Measurements from ENCODE around the gene C22orf23. TPM values are rescaled to one million over a fixed set of nuclear protein-coding genes. Genes with fewer than 3 reads are reported as not detected.

The C22orf23 gene
- total and polyA plus RNA-seq, 10 of the 15 experiments (the other 5 are each of a cell fraction or from before 2014, with no cell fraction given) = 0.04 to 0.38 (median 0.11) TPM; not detected in 5

- DNase-seq (ENCODE audit: low read depth, low spot score) = no peak
- BruUV-seq (replicated peaks) = no TSS peak
- Histone ChIP-seq H3K9me3 (replicated peaks; ENCODE audit: control insufficient read depth, insufficient read depth, low read length) (no peaks in the 10 kb centered on the region), H3K4me1 (ENCODE audit: control insufficient read depth, insufficient read depth, low read length) (peaks cover 10% of the 10 kb centered on the region), H3K9ac (ENCODE audit: control insufficient read depth, insufficient read depth, low read length) (no peak overlapping the region), H4K20me1 (ENCODE audit: control insufficient read depth, insufficient read depth) (no peaks in the 10 kb centered on the region), H3K27ac (ENCODE audit: control insufficient read depth, insufficient read depth) (no peak overlapping the region), H3K36me3 (ENCODE audit: control insufficient read depth in 2 of 2, insufficient read depth in 2 of 2, low read length in 1 of 2) (peaks cover 0 to 6% of the 10 kb centered on the region in 2 experiments; a peak in 3 of 4 replicates), H3K4me2 (ENCODE audit: control insufficient read depth, insufficient read depth) (no peak overlapping the region), H3K4me3 (no peak overlapping the region), H2AFZ (ENCODE audit: control insufficient read depth, low read depth, low read length) (no peak overlapping the region), H3K79me2 (ENCODE audit: control insufficient read depth, insufficient read depth, low read length) (no peaks in the 10 kb centered on the region), H3K27me3 (replicated peaks in 1 of 2; ENCODE audit: control insufficient read depth in 2 of 2, insufficient read depth in 2 of 2, low read length in 1 of 2) (no peaks in the 10 kb centered on the region)
- TF ChIP-seq KLF5 (IDR thresholded peaks at IDR 0.05; ENCODE audit: partially characterized antibody) (no peak), ZSCAN29 (IDR thresholded peaks at IDR 0.05) (no peak), PAX8 (IDR thresholded peaks at IDR 0.05) (no peak)
- 47% methylated on average over 6 of the region's 6 CpGs for WGBS (ENCODE audit: insufficient coverage, insufficient replicate concordance, low lambda C conversion rate, missing lambda C conversion rate)
- no peak for FAIRE-seq
- SMC1A ChIA-PET (ENCODE audit: uncharacterized antibody, unreplicated experiment) = interaction anchor here (0.8 to 1.0 kb wide), 2 partner anchors 34 to 75 kb away, joined by 3 to 4 read pairs; no protein-coding TSS in a partner anchor
- POLR2A ChIA-PET = no interaction called here
- intact Hi-C loops (cut with micrococcal nuclease; ENCODE audit: unreplicated experiment) (loop anchor here (5.0 to 10.0 kb wide), 3 partner anchors 45 to 397 kb away; no protein-coding TSS in a partner anchor), in situ Hi-C loops (cut with MboI) (no loop called here)
- CTCF ChIA-PET = interaction anchor here (0.8 to 3.3 kb wide), 10 partner anchors 20 to 123 kb away, joined by 3 to 13 read pairs (median 4); partner anchors contain the start of gene MICALL1
- ATAC-seq = no peak
- RAD21 ChIA-PET (ENCODE audit: unreplicated experiment) = interaction anchor here (1.0 kb wide), 1 partner anchor 114 kb away, joined by 3 read pairs; no protein-coding TSS in a partner anchor
Measured at GRCh38 chr22:37931893-37932389, 21.5 kb downstream of the C22orf23 start.

- no peak for FAIRE-seq
- Histone ChIP-seq H3K36me3 (ENCODE audit: control insufficient read depth in 2 of 2, insufficient read depth in 2 of 2, low read length in 1 of 2) (peaks cover 0 to 9% of the 10 kb centered on the region in 2 experiments; a peak in 3 of 4 replicates), H3K4me2 (ENCODE audit: control insufficient read depth, insufficient read depth) (no peak overlapping the region), H3K9ac (ENCODE audit: control insufficient read depth, insufficient read depth, low read length) (no peak overlapping the region), H3K27me3 (replicated peaks in 1 of 2; ENCODE audit: control insufficient read depth in 2 of 2, insufficient read depth in 2 of 2, low read length in 1 of 2) (no peaks in the 10 kb centered on the region), H4K20me1 (ENCODE audit: control insufficient read depth, insufficient read depth) (no peaks in the 10 kb centered on the region), H3K79me2 (ENCODE audit: control insufficient read depth, insufficient read depth, low read length) (no peaks in the 10 kb centered on the region), H3K4me3 (no peak overlapping the region), H3K27ac (ENCODE audit: control insufficient read depth, insufficient read depth) (no peak overlapping the region), H3K4me1 (ENCODE audit: control insufficient read depth, insufficient read depth, low read length) (peaks cover 10% of the 10 kb centered on the region), H3K9me3 (replicated peaks; ENCODE audit: control insufficient read depth, insufficient read depth, low read length) (no peaks in the 10 kb centered on the region), H2AFZ (ENCODE audit: control insufficient read depth, low read depth, low read length) (no peak overlapping the region)
- ChIA-PET CTCF (interaction anchor here (0.6 to 1.9 kb wide), 7 partner anchors 21 to 114 kb away, joined by 3 to 9 read pairs (median 5); no protein-coding TSS in a partner anchor), POLR2A (interaction anchor here (0.6 kb wide), 1 partner anchor 12 kb away, joined by 3 read pairs; no protein-coding TSS in a partner anchor), SMC1A (ENCODE audit: uncharacterized antibody, unreplicated experiment) (interaction anchor here (0.8 to 1.4 kb wide), 2 partner anchors 35 to 74 kb away, joined by 3 to 4 read pairs; no protein-coding TSS in a partner anchor), RAD21 (ENCODE audit: unreplicated experiment) (no interaction called here)
- no peak; the same call in 2 of the 3 replicates for ATAC-seq
- 50% methylated on average over 2 of the region's 2 CpGs for WGBS (ENCODE audit: insufficient coverage, insufficient replicate concordance, low lambda C conversion rate, missing lambda C conversion rate)
- no TSS peak for BruUV-seq (replicated peaks)
- in situ Hi-C loops (cut with MboI) = no loop called here
- no peak for DNase-seq (ENCODE audit: low read depth, low spot score)
- intact Hi-C loops (cut with micrococcal nuclease; ENCODE audit: unreplicated experiment) = loop anchor here (5.0 to 10.0 kb wide), 3 partner anchors 44 to 396 kb away; no protein-coding TSS in a partner anchor
- TF ChIP-seq ZNF592 (IDR thresholded peaks at IDR 0.05) (no peak), HCFC1 (IDR thresholded peaks at IDR 0.05; ENCODE audit: low read length) (no peak), FOS (IDR thresholded peaks at IDR 0.05; ENCODE audit: borderline replicate concordance, extremely low read depth, insufficient read length) (no peak)
Measured at GRCh38 chr22:37930952-37931440, 22.4 kb downstream of the C22orf23 start.

All from GM12878 (cell line).